Panc1 (cell line): ENCODE results near the gene SH3D21. TPM values are rescaled to one million over a fixed set of nuclear protein-coding genes. Genes with fewer than 3 reads are reported as not detected.

Experiments used
- ATAC-seq: fragments of 200-7000 bp; cut with Tn5 transposase; 2 replicates; pipeline ENCODE4 v1.9.1; 2020; ENCODE audit warnings: mild to moderate bottlenecking, moderate library complexity
- BruUV-seq: library from RNA; stranded (reverse); fragments of 400-500 nt; replicated peaks from 2 replicates; lab custom pipeline; 2021; lab: Mats Ljungman, UMichigan
- CTCF ChIA-PET: fragments of 300-600 bp; sonication (Branson Sonifier 250); formaldehyde crosslinking; loops from one replicate; lab custom pipeline; 2022; ENCODE audit warnings: antibody characterized with exemption; lab: Charles Lee
- POLR2A ChIA-PET: fragments of 300-600 bp; sonication (Branson Sonifier 250); formaldehyde crosslinking; loops from one replicate; lab custom pipeline; 2022; ENCODE audit warnings: antibody characterized with exemption; lab: Charles Lee
- DNase-seq: peaks from one replicate; pipeline ENCODE4 v3.0.0-alpha.2; 2010; ENCODE audit warnings: low read depth, low spot score
- H3K27ac ChIP-seq: 2 replicates; pipeline ENCODE4 v1.5.1; 2011; ENCODE audit warnings: mild to moderate bottlenecking, low read length, inconsistent platforms
- H3K27me3 ChIP-seq: fragments of 200-500 bp; sonication (Bioruptor generic); 2 replicates; pipeline ENCODE4 v1.6.0; 2014; ENCODE audit warnings: low read length, inconsistent platforms; ENCODE audit not compliant: control insufficient read depth, insufficient read depth
- H3K36me3 ChIP-seq: fragments of 200-500 bp; sonication (Bioruptor generic); 2 replicates; pipeline ENCODE4 v1.5.1; 2014; ENCODE audit warnings: inconsistent platforms, mild to moderate bottlenecking, low read length, moderate library complexity; ENCODE audit not compliant: control insufficient read depth, insufficient read depth
- H3K4me1 ChIP-seq: 2 replicates; pipeline ENCODE4 v1.5.1; 2011; ENCODE audit warnings: inconsistent platforms, mild to moderate bottlenecking, low read length, moderate library complexity; ENCODE audit not compliant: control insufficient read depth, insufficient read depth
- H3K4me3 ChIP-seq, 2 experiments: 2 replicates each; pipeline ENCODE4 v1.5.1; 2011 to 2012; ENCODE audit warnings: low read depth in 2 of 2, low read length in 2 of 2, mild to moderate bottlenecking in 2 of 2, inconsistent platforms in 1 of 2, moderate library complexity in 1 of 2
- H3K9me3 ChIP-seq: fragments of 200-500 bp; sonication (Bioruptor generic); 2 replicates; pipeline ENCODE4 v1.5.1; 2014; ENCODE audit warnings: low read depth, mild to moderate bottlenecking, inconsistent platforms, low read length, moderate library complexity; ENCODE audit not compliant: control insufficient read depth, insufficient read depth
- POLR2AphosphoS5 ChIP-seq: IDR thresholded peaks from 2 replicates; pipeline ENCODE4 v1.6.1; 2012; ENCODE audit warnings: mild to moderate bottlenecking, low read depth, low read length, moderate library complexity
- SIN3A ChIP-seq: IDR thresholded peaks from 2 replicates; pipeline ENCODE4 v1.6.1; 2012; ENCODE audit warnings: low read depth, mild to moderate bottlenecking, low read length, moderate library complexity, borderline replicate concordance; ENCODE audit not compliant: insufficient read depth
- TCF7L2 ChIP-seq: IDR thresholded peaks from 2 replicates; pipeline ENCODE4 v1.6.1; 2011; ENCODE audit warnings: mild to moderate bottlenecking, low read depth, low read length, inconsistent platforms
- in situ Hi-C: cut with HindIII; loops from 2 replicates; pipeline ENCODE4 v1.10.0; 2016; ENCODE audit warnings: low sequenced_read_pairs, low pct_unique_long_range_greater_than_20kb
- intact Hi-C: fragments of 100-400 bp; cut with micrococcal nuclease; formaldehyde crosslinking; loops from one replicate; pipeline ENCODE4 v1.10.0; 2022; ENCODE audit not compliant: unreplicated experiment
- total RNA-seq: library from RNA; stranded (reverse); gene quantifications from one replicate; pipeline ENCODE4 v1.2.1, GENCODE V29; 2021; ENCODE audit not compliant: unreplicated experiment
- TF ChIP-seq, protein P1 (sequence below): fragments of 450-650 bp; IDR thresholded peaks from 2 replicates; pipeline ENCODE4 v1.5.1; 2017; ENCODE audit warnings: mild to moderate bottlenecking
- TF ChIP-seq, protein P2 (sequence below), 2 experiments: IDR thresholded peaks; 2 replicates each; pipeline ENCODE4 v1.6.1; 2011 to 2012; ENCODE audit warnings: low read depth in 2 of 2, control low read depth in 1 of 2, low read length in 1 of 2, mild to moderate bottlenecking in 1 of 2, moderate library complexity in 1 of 2; ENCODE audit not compliant: insufficient read depth in 1 of 2

SH3D21 gene
- total RNA-seq, 1 experiment from 2014 or later, result 18.9 TPM

DNA sequence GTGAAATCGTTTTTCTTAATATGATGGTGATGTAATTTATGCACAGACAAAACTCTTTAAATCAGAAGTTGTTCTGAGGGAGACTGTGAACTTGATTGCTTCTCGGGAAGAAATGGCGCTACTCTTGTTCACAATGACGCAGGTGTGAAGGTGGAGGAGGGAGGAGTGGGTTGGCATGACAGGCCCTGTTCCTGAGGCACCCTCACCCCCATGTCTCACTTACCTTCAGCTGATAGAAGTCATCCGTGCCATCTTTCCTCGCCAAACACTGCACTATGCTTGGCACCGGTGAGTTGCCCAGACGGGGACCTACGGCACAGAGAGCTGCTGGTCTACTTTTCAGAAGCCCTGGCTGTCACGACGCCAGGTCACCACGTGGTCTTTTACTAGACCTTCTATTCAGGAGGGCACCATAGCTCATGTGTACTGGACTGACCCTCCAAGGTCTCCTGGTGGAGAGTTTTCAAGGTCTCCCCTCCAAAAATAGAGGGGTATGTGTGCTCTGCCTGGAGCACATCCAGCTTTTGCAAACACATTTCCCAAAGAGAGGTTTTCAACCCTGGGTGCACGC, 52.4 kb downstream of the SH3D21 start:
- TF ChIP-seq POLR2AphosphoS5, result no peak
- no peak for TF ChIP-seq TCF7L2
- TF ChIP-seq, protein P1, sequence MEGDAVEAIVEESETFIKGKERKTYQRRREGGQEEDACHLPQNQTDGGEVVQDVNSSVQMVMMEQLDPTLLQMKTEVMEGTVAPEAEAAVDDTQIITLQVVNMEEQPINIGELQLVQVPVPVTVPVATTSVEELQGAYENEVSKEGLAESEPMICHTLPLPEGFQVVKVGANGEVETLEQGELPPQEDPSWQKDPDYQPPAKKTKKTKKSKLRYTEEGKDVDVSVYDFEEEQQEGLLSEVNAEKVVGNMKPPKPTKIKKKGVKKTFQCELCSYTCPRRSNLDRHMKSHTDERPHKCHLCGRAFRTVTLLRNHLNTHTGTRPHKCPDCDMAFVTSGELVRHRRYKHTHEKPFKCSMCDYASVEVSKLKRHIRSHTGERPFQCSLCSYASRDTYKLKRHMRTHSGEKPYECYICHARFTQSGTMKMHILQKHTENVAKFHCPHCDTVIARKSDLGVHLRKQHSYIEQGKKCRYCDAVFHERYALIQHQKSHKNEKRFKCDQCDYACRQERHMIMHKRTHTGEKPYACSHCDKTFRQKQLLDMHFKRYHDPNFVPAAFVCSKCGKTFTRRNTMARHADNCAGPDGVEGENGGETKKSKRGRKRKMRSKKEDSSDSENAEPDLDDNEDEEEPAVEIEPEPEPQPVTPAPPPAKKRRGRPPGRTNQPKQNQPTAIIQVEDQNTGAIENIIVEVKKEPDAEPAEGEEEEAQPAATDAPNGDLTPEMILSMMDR, result no peak
- TF ChIP-seq, protein P2, sequence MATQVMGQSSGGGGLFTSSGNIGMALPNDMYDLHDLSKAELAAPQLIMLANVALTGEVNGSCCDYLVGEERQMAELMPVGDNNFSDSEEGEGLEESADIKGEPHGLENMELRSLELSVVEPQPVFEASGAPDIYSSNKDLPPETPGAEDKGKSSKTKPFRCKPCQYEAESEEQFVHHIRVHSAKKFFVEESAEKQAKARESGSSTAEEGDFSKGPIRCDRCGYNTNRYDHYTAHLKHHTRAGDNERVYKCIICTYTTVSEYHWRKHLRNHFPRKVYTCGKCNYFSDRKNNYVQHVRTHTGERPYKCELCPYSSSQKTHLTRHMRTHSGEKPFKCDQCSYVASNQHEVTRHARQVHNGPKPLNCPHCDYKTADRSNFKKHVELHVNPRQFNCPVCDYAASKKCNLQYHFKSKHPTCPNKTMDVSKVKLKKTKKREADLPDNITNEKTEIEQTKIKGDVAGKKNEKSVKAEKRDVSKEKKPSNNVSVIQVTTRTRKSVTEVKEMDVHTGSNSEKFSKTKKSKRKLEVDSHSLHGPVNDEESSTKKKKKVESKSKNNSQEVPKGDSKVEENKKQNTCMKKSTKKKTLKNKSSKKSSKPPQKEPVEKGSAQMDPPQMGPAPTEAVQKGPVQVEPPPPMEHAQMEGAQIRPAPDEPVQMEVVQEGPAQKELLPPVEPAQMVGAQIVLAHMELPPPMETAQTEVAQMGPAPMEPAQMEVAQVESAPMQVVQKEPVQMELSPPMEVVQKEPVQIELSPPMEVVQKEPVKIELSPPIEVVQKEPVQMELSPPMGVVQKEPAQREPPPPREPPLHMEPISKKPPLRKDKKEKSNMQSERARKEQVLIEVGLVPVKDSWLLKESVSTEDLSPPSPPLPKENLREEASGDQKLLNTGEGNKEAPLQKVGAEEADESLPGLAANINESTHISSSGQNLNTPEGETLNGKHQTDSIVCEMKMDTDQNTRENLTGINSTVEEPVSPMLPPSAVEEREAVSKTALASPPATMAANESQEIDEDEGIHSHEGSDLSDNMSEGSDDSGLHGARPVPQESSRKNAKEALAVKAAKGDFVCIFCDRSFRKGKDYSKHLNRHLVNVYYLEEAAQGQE (IDR thresholded peaks at IDR 0.05; ENCODE audit: insufficient read depth in 1 of 2, low read depth in 2 of 2, low read length in 1 of 2), result no peak
- no peak for TF ChIP-seq SIN3A
- CTCF ChIA-PET, result no interaction called here
- no peak for DNase-seq
- Histone ChIP-seq H3K27ac (no peak overlapping the region), H3K9me3 (no peaks in the 10 kb centered on the region), H3K36me3 (peaks cover 13% of the 10 kb centered on the region), H3K27me3 (no peaks in the 10 kb centered on the region), H3K4me1 (no peaks in the 10 kb centered on the region), H3K4me3 (no peak overlapping the region)
- intact Hi-C loops (no loop called here), in situ Hi-C loops (no loop called here)
- POLR2A ChIA-PET, result no interaction called here
- no peak for ATAC-seq
- BruUV-seq, result no TSS peak

DNA sequence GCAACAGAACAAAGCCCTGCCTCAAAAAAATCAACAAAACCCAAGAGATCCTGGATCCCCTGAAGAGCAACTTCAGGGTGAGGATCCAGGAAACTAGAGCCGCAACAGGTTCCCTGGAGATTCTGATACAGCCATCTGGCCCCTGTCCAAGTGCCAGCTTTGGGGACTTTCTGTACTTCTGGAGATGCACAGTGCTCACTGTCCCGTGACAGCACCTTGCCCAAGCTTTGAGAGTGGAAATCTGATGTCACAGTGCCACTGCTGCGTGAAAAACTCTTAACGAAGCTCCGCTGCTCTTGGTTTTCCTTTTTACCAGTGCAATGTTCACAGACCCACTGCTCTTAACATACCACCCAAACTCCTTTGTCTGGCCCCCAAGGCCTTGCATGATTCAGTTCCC, 53.2 kb downstream of the SH3D21 start:
- BruUV-seq, result no TSS peak
- no peaks in the 10 kb centered on the region for H3K9me3 ChIP-seq
- in situ Hi-C loops, result no loop called here
- ChIA-PET CTCF (no interaction called here), POLR2A (no interaction called here)
- no peak overlapping the region for H3K27ac ChIP-seq
- H3K27me3 ChIP-seq, result no peaks in the 10 kb centered on the region
- TF ChIP-seq TCF7L2 (no peak), SIN3A (no peak), POLR2AphosphoS5 (no peak)
- TF ChIP-seq, protein P1, result no peak
- TF ChIP-seq, protein P2 (IDR thresholded peaks at IDR 0.05; ENCODE audit: insufficient read depth in 1 of 2, low read depth in 2 of 2, low read length in 1 of 2), result no peak
- H3K36me3 ChIP-seq, result peaks cover 8% of the 10 kb centered on the region
- no peak overlapping the region for H3K4me3 ChIP-seq
- DNase-seq (no peak), ATAC-seq (no peak)
- intact Hi-C loops, result no loop called here
- H3K4me1 ChIP-seq, result no peaks in the 10 kb centered on the region
